ENCODE results near the gene ZBTB17.

DNA sequence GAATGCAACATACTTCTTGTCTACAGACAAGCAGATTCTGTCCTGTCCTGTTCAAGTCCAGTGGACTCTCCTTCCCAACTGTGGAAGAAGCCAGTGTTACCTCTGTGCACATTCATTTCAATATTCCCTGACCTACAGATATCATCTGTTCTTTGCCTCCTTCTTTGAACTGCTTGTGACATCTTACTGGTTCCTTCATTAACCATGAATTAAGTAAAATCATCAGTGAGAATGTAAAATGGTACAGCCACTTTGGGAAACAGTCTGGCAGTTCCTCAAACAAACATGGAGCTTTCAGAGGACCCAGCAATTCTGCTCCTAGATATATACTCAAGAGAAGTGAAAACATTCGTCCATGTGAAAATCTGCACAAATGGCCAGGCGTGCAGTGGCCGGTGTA, 34.9 kb upstream of the ZBTB17 start:
- TF ChIP-seq, protein P1, sequence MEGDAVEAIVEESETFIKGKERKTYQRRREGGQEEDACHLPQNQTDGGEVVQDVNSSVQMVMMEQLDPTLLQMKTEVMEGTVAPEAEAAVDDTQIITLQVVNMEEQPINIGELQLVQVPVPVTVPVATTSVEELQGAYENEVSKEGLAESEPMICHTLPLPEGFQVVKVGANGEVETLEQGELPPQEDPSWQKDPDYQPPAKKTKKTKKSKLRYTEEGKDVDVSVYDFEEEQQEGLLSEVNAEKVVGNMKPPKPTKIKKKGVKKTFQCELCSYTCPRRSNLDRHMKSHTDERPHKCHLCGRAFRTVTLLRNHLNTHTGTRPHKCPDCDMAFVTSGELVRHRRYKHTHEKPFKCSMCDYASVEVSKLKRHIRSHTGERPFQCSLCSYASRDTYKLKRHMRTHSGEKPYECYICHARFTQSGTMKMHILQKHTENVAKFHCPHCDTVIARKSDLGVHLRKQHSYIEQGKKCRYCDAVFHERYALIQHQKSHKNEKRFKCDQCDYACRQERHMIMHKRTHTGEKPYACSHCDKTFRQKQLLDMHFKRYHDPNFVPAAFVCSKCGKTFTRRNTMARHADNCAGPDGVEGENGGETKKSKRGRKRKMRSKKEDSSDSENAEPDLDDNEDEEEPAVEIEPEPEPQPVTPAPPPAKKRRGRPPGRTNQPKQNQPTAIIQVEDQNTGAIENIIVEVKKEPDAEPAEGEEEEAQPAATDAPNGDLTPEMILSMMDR (IDR thresholded peaks at IDR 0.05): no peak
- TF ChIP-seq POLR2A (IDR thresholded peaks at IDR 0.05): no peak
